Gastroesophageal sphincter (tissue), 4 donors: Measurements from ENCODE around the gene MYADM. TPM values are rescaled to one million over a fixed set of nuclear protein-coding genes. Genes with fewer than 3 reads are reported as not detected.
"Not testable (repeated sequence)": the region's sequence is repeated elsewhere in the genome, so short reads cannot be mapped to it uniquely, and the experiment has no call there.

Experiments used
- ATAC-seq: fragments of 150-250 bp; one replicate; pipeline ENCODE4 v1.9.1; 2016; ENCODE audit warnings: mild to moderate bottlenecking, moderate library complexity
- H3K27ac ChIP-seq, 4 donors: fragments of 200-600 bp; sonication (generic) in 3 of 4; 1 replicate in 3 of 4; 2 replicates in 1 of 4; pipeline ENCODE4 v1.5.1; 2016 to 2019
- H3K27me3 ChIP-seq: fragments of 200-600 bp; sonication (generic); one replicate; pipeline ENCODE4 v1.5.1; 2019
- H3K36me3 ChIP-seq, 2 donors: fragments of 200-600 bp; sonication (generic); one replicate each; pipeline ENCODE4 v1.5.1; 2019; ENCODE audit warnings: control low read depth in 1 of 2
- H3K4me1 ChIP-seq, 3 donors: fragments of 200-600 bp; sonication (generic); 1 replicate in 2 of 3; 2 replicates in 1 of 3; pipeline ENCODE4 v1.5.1; 2016 to 2019; ENCODE audit warnings: control low read depth in 2 of 3
- H3K4me3 ChIP-seq, 2 donors: fragments of 200-600 bp; sonication (generic); one replicate each; pipeline ENCODE4 v1.5.1; 2019; ENCODE audit warnings: mild to moderate bottlenecking in 1 of 2, moderate library complexity in 1 of 2
- H3K9me3 ChIP-seq, 3 donors: fragments of 200-600 bp; sonication (generic); one replicate each; pipeline ENCODE4 v1.5.1; 2017 to 2019; ENCODE audit warnings: control low read depth in 2 of 3
- EP300 ChIP-seq: sonication (generic); formaldehyde crosslinking; IDR thresholded peaks from one replicate; pipeline ENCODE4 v1.6.1; 2017; ENCODE audit warnings: antibody characterized with exemption, mild to moderate bottlenecking
- POLR2A ChIP-seq, 2 donors: fragments of 450-650 bp; IDR thresholded peaks; one replicate each; pipeline ENCODE4 v1.6.1; 2017; ENCODE audit warnings: antibody characterized with exemption in 2 of 2, mild to moderate bottlenecking in 2 of 2, moderate library complexity in 1 of 2
- POLR2AphosphoS5 ChIP-seq: sonication (generic); formaldehyde crosslinking; IDR thresholded peaks from one replicate; pipeline ENCODE4 v1.6.1; 2017; ENCODE audit warnings: antibody characterized with exemption
- WGBS, 2 donors: methylation state at CpG; one replicate each; pipeline ENCODE4 v1.1.5; 2018; ENCODE audit warnings: low coverage in 1 of 2; 5-methylcytosine and 5-hydroxymethylcytosine counted together
- total RNA-seq, 4 donors: library from RNA; depleted of rRNA; stranded (reverse); fragments of >200 nt; gene quantifications; one replicate each; pipeline ENCODE4 v1.1.0, GENCODE V29; 2016
- TF ChIP-seq, protein P1 (sequence below), 4 experiments: fragments of 200-600 bp in 2 of 4; fragments of 450-650 bp in 2 of 4; sonication (generic) in 1 of 4; IDR thresholded peaks; one replicate each; pipeline ENCODE4 v1.5.1; 2017 to 2019; ENCODE audit warnings: antibody characterized with exemption in 4 of 4, mild to moderate bottlenecking in 2 of 4, moderate library complexity in 2 of 4

Gene MYADM
- total RNA-seq, 4 donors from 2014 or later = 103 to 355 (median 140) TPM

GRCh38 chr19:53824134-53824611 is 43.5 kb upstream of the MYADM start, which contains the start of gene NLRP12:
Gene NLRP12 (minus strand): TSS chr19:53824314. CDS start chr19:53824174, 140 bp downstream.
- no peak within 1 kb of the TSS for H3K27ac ChIP-seq
- no peak within 1 kb of the TSS for H3K4me3 ChIP-seq
- TF ChIP-seq POLR2AphosphoS5 = no peak
- H3K4me1 ChIP-seq = no peaks in the 10 kb centered on the region
- no peaks in the 10 kb centered on the region for H3K9me3 ChIP-seq
- no peaks in the 10 kb centered on the region for H3K36me3 ChIP-seq
- H3K27me3 ChIP-seq = peaks cover 51% of the 10 kb centered on the region
- 48 to 53% methylated on average over 3 to 5 of the region's 14 CpGs for WGBS, 2 donors
- peak; percentile 48 for ATAC-seq

DNA sequence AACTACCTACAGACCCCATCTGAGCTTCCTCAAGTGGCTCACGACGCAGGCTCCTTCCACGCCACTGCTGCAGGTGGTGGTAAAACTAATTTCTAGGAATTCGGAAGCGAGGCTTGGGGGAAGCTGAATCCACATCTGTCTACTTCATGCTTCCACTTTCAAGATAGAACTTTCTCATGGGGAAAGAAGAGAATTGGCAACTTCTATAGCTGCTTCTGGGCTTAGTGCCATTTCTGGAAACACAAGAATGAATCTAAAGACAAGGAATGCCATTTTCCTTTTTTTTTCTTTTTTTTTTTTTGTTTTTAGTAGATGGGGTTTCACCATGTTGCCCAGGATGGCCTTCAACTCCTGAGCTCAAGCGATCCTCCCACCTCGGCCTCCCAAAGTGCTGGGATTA is 40.8 kb upstream of the MYADM start:
- no peak overlapping the region for H3K27ac ChIP-seq
- ATAC-seq = no peak
- TF ChIP-seq POLR2AphosphoS5 (no peak), POLR2A (IDR thresholded peaks at IDR 0.05) (no peak), EP300 (no peak)
- TF ChIP-seq, protein P1, sequence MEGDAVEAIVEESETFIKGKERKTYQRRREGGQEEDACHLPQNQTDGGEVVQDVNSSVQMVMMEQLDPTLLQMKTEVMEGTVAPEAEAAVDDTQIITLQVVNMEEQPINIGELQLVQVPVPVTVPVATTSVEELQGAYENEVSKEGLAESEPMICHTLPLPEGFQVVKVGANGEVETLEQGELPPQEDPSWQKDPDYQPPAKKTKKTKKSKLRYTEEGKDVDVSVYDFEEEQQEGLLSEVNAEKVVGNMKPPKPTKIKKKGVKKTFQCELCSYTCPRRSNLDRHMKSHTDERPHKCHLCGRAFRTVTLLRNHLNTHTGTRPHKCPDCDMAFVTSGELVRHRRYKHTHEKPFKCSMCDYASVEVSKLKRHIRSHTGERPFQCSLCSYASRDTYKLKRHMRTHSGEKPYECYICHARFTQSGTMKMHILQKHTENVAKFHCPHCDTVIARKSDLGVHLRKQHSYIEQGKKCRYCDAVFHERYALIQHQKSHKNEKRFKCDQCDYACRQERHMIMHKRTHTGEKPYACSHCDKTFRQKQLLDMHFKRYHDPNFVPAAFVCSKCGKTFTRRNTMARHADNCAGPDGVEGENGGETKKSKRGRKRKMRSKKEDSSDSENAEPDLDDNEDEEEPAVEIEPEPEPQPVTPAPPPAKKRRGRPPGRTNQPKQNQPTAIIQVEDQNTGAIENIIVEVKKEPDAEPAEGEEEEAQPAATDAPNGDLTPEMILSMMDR (IDR thresholded peaks at IDR 0.05) = no peak
- no peaks in the 10 kb centered on the region for H3K9me3 ChIP-seq
- H3K27me3 ChIP-seq = peaks cover 72% of the 10 kb centered on the region
- H3K36me3 ChIP-seq = no peaks in the 10 kb centered on the region
- H3K4me3 ChIP-seq = no peak overlapping the region
- WGBS, 2 donors = 28 to 41% methylated on average over 4 to 5 of the region's 7 CpGs
- no peaks in the 10 kb centered on the region for H3K4me1 ChIP-seq

- peaks cover 77% of the 10 kb centered on the region for H3K27me3 ChIP-seq
- TF ChIP-seq POLR2A (IDR thresholded peaks at IDR 0.05) = no peak
- TF ChIP-seq EP300 = no peak
- TF ChIP-seq, protein P1 (IDR thresholded peaks at IDR 0.05) = no peak
- no peak for TF ChIP-seq POLR2AphosphoS5
- H3K4me1 ChIP-seq = no peaks in the 10 kb centered on the region
- 47 to 50% methylated on average over 2 to 3 of the region's 3 CpGs for WGBS, 2 donors
- no peak overlapping the region for H3K4me3 ChIP-seq
- no peak overlapping the region for H3K27ac ChIP-seq
- ATAC-seq = no peak
- no peaks in the 10 kb centered on the region for H3K9me3 ChIP-seq
- no peaks in the 10 kb centered on the region for H3K36me3 ChIP-seq
Measured at GRCh38 chr19:53828531-53828930, 39.2 kb upstream of the MYADM start.

- ATAC-seq, H3K4me1 ChIP-seq, H3K4me3 ChIP-seq, H3K9me3 ChIP-seq, H3K36me3 ChIP-seq, H3K27ac ChIP-seq: not testable (repeated sequence)
- H3K27me3 ChIP-seq = peaks cover 54% of the 10 kb centered on the region
- 10 to 20% methylated on average over 1 to 10 of the region's 13 CpGs for WGBS, 2 donors
Measured at GRCh38 chr19:53832861-53833260, 34.8 kb upstream of the MYADM start.

DNA sequence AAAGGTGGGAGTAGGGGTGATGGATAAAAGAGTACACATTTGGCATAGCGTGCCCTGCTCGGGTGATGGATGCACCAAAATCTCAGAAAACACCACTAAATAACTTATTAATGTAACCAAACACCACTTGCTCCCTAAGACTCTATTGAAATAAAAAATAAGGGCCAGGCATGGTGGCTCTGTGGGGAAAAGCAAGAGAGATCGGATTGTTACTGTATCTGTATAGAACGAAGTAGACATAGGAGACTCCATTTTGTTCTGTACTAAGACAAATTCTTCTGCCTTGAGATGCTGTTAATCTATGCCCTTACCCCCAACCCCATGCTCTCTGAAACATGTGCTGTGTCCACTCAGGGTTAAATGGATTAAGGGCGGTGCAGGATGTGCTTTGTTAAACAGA is 29.2 kb upstream of the MYADM start:
- not testable (repeated sequence) for ATAC-seq, H3K9me3 ChIP-seq, H3K36me3 ChIP-seq, H3K4me3 ChIP-seq, H3K4me1 ChIP-seq, H3K27ac ChIP-seq
- H3K27me3 ChIP-seq = peaks cover 22% of the 10 kb centered on the region
- WGBS, 2 donors = 66 to 71% methylated on average over 4 to 5 of the region's 5 CpGs

GRCh38 chr19:53840241-53840640 is 27.4 kb upstream of the MYADM start:
- not testable (repeated sequence) for ATAC-seq, H3K9me3 ChIP-seq, H3K4me3 ChIP-seq, H3K27ac ChIP-seq, H3K36me3 ChIP-seq, H3K4me1 ChIP-seq
- peaks cover 29% of the 10 kb centered on the region for H3K27me3 ChIP-seq
- WGBS, 2 donors = 92 to 93% methylated on average over 1 to 10 of the region's 12 CpGs

DNA sequence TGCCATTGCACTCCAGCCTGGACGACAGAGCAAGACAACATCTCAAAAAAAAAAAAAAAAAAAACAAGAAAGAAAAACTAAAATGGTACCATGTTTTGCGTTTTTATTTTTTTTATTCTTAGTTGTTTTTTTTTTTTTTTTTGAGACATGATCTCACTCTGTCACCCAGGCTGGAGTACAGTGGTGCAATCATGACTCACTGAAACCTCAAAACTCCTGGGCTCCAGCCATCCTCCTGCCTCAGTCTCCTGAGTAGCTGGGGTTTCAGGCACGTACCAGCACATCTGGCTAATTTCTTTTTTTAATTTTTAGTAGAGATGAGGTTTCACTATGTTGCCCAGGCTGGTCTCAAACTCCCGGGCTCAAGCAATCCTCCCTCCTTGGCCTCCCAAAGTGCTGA is 26.8 kb upstream of the MYADM start:
- not testable (repeated sequence) for H3K36me3 ChIP-seq, H3K4me3 ChIP-seq, H3K4me1 ChIP-seq, H3K27ac ChIP-seq, H3K9me3 ChIP-seq, ATAC-seq
- H3K27me3 ChIP-seq = peaks cover 35% of the 10 kb centered on the region
- 70 to 81% methylated on average over 3 to 4 of the region's 4 CpGs for WGBS, 2 donors

DNA sequence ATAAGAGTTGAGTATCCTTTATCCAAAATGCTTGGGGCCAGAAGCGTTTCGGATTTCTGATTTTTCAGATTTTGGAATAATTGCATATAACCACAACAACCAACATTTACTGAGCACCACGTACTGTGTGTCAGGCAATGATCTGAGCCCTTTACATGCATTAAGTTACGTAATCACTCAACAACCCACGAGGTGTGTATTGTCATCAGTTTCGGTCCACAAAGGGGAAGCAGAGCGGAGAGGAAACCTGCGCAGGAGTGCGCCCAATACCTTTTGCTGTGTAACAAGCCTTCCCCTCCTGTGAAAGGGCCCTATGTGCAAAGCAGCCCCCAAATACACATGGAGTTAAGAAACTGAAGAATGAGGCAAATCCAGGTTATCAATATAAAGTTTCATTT is 22.8 kb upstream of the MYADM start:
- Histone ChIP-seq H3K27me3 (peaks cover 37% of the 10 kb centered on the region), H3K9me3 (no peaks in the 10 kb centered on the region), H3K27ac (no peak overlapping the region), H3K4me1 (peaks cover 0 to 7% (median 0%) of the 10 kb centered on the region in 3 donors), H3K36me3 (no peaks in the 10 kb centered on the region), H3K4me3 (no peak overlapping the region)
- ATAC-seq = no peak
- no peak for TF ChIP-seq EP300
- no peak for TF ChIP-seq POLR2AphosphoS5
- TF ChIP-seq, protein P1 (IDR thresholded peaks at IDR 0.05) = no peak
- no peak for TF ChIP-seq POLR2A (IDR thresholded peaks at IDR 0.05)
- WGBS, 2 donors = 89 to 100% methylated on average over 3 to 9 of the region's 9 CpGs
